H1 (cell line): ENCODE results near the gene MARK3. TPM values are rescaled to one million over a fixed set of nuclear protein-coding genes. Genes with fewer than 3 reads are reported as not detected.

Experiments
- CTCF ChIA-PET: fragments of 300-600 bp; sonication (Branson Sonifier 250); formaldehyde crosslinking; loops from one replicate; lab custom pipeline; 2021; ENCODE audit not compliant: partially characterized antibody; lab: Charles Lee
- POLR2A ChIA-PET: fragments of 300-600 bp; sonication (Branson Sonifier 250); formaldehyde crosslinking; loops from one replicate; lab custom pipeline; 2021; ENCODE audit warnings: inconsistent platforms; ENCODE audit not compliant: partially characterized antibody; lab: Charles Lee
- DNase-seq, 2 experiments: peaks; one replicate each; pipeline versions ENCODE4 v3.0.0 to v3.0.0-alpha.2; 2010 to 2022; ENCODE audit warnings: low spot score in 2 of 2, low read depth in 1 of 2, mixed read lengths in 1 of 2
- FAIRE-seq: peaks from 2 replicates; lab custom pipeline; 2011; peaks lifted over from hg19 to GRCh38; lab: Jason Lieb, UNC
- H2AFZ ChIP-seq: 2 replicates; pipeline ENCODE4 v1.8.1; 2012; ENCODE audit warnings: low read length, inconsistent platforms
- H2AK5ac ChIP-seq: 2 replicates; pipeline ENCODE4 v1.6.1; 2013; ENCODE audit warnings: low read depth, low read length
- H2BK120ac ChIP-seq: replicated peaks from 2 replicates; pipeline ENCODE3; 2013; ENCODE audit warnings: low read depth, low read length, inconsistent platforms
- H2BK12ac ChIP-seq: 2 replicates; pipeline ENCODE4 v1.6.1; 2013; ENCODE audit warnings: low read depth, low read length
- H2BK15ac ChIP-seq: 2 replicates; pipeline ENCODE4 v1.6.1; 2013; ENCODE audit warnings: low read length
- H2BK20ac ChIP-seq: 2 replicates; pipeline ENCODE4 v1.6.1; 2013; ENCODE audit warnings: low read length
- H2BK5ac ChIP-seq: 2 replicates; pipeline ENCODE4 v1.6.1; 2013; ENCODE audit warnings: low read depth, low read length
- H3K14ac ChIP-seq: 2 replicates; pipeline ENCODE4 v1.6.1; 2013; ENCODE audit warnings: inconsistent platforms; ENCODE audit not compliant: insufficient read length
- H3K18ac ChIP-seq: 2 replicates; pipeline ENCODE4 v1.6.1; 2013; ENCODE audit warnings: low read length; ENCODE audit errors: extremely low read depth
- H3K23ac ChIP-seq: 2 replicates; pipeline ENCODE4 v1.6.1; 2013; ENCODE audit warnings: inconsistent platforms; ENCODE audit not compliant: insufficient read length
- H3K23me2 ChIP-seq: 2 replicates; pipeline ENCODE4 v1.6.1; 2013; ENCODE audit warnings: low read depth, low read length
- H3K27ac ChIP-seq: 2 replicates; pipeline ENCODE4 v1.6.1; 2011; ENCODE audit warnings: low read depth, low read length, inconsistent platforms
- H3K27me3 ChIP-seq, 4 experiments: replicated peaks in 1 of 4; 1 replicate in 1 of 4; 2 replicates in 3 of 4; pipeline versions ENCODE4 v1.6.1 to v1.8.1; 2011 to 2013; ENCODE audit warnings: low read length in 3 of 4, mild to moderate bottlenecking in 3 of 4, inconsistent platforms in 2 of 4, mixed read lengths in 2 of 4, moderate library complexity in 1 of 4; ENCODE audit not compliant: control insufficient read depth in 3 of 4, insufficient read depth in 3 of 4; ENCODE audit errors: extremely low read depth in 1 of 4
- H3K36me3 ChIP-seq, 4 experiments: 2 replicates each; pipeline versions ENCODE4 v1.6.1 to v1.8.1; 2011 to 2013; ENCODE audit warnings: mild to moderate bottlenecking in 4 of 4, low read length in 3 of 4, moderate library complexity in 2 of 4, control low read depth in 1 of 4, inconsistent platforms in 1 of 4; ENCODE audit not compliant: insufficient read depth in 4 of 4, control insufficient read depth in 2 of 4
- H3K4ac ChIP-seq: replicated peaks from 2 replicates; pipeline ENCODE3; 2013; ENCODE audit warnings: low read length, low read depth, mixed read lengths, inconsistent platforms; ENCODE audit not compliant: insufficient read length
- H3K4me1 ChIP-seq, 4 experiments: replicated peaks in 1 of 4; 1 replicate in 1 of 4; 2 replicates in 3 of 4; pipeline versions ENCODE4 v1.6.1 to v1.8.1; 2011 to 2013; ENCODE audit warnings: low read length in 3 of 4, inconsistent platforms in 2 of 4, mixed read lengths in 1 of 4; ENCODE audit not compliant: insufficient read depth in 4 of 4, control insufficient read depth in 3 of 4
- H3K4me2 ChIP-seq, 2 experiments: 2 replicates each; pipeline versions ENCODE4 v1.6.1 to v1.8.1; 2011 to 2013; ENCODE audit warnings: low read depth in 2 of 2, low read length in 2 of 2, control low read depth in 1 of 2, inconsistent platforms in 1 of 2, mild to moderate bottlenecking in 1 of 2; ENCODE audit not compliant: insufficient read depth in 1 of 2
- H3K4me3 ChIP-seq, 4 experiments: fragments of 200-600, 300-600 bp in 1 of 4; sonication (generic), shearing (Covaris generic), sonication (Bioruptor Twin) in 1 of 4; 2 replicates each; pipeline versions ENCODE4 v1.5.1 to v1.8.1; 2011 to 2016; ENCODE audit warnings: low read length in 4 of 4, low read depth in 3 of 4, control low read depth in 2 of 4, inconsistent platforms in 2 of 4, mild to moderate bottlenecking in 2 of 4, mixed read lengths in 1 of 4, moderate library complexity in 1 of 4; ENCODE audit not compliant: insufficient read depth in 2 of 4; ENCODE audit errors: extremely low read depth in 1 of 4
- H3K56ac ChIP-seq: replicated peaks from 2 replicates; pipeline ENCODE3; 2013; ENCODE audit warnings: low read depth, mild to moderate bottlenecking, mixed read lengths, low read length, inconsistent platforms; ENCODE audit not compliant: insufficient read length
- H3K79me1 ChIP-seq: 2 replicates; pipeline ENCODE4 v1.6.1; 2013; ENCODE audit warnings: low read depth, low read length, control low read depth
- H3K79me2 ChIP-seq, 2 experiments: 2 replicates each; pipeline versions ENCODE4 v1.6.1 to v1.8.1; 2012 to 2013; ENCODE audit warnings: low read length in 2 of 2, mild to moderate bottlenecking in 2 of 2, inconsistent platforms in 1 of 2; ENCODE audit not compliant: insufficient read depth in 2 of 2, control insufficient read depth in 1 of 2
- H3K9ac ChIP-seq, 4 experiments: replicated peaks in 1 of 4; 1 replicate in 1 of 4; 2 replicates in 3 of 4; pipeline versions ENCODE4 v1.6.1 to v1.8.1; 2011 to 2013; ENCODE audit warnings: low read depth in 3 of 4, low read length in 3 of 4, control low read depth in 2 of 4, mild to moderate bottlenecking in 2 of 4, moderate library complexity in 2 of 4, inconsistent platforms in 1 of 4; ENCODE audit errors: extremely low read depth in 1 of 4
- H3K9me3 ChIP-seq, 2 experiments: 2 replicates each; pipeline versions ENCODE4 v1.6.1 to v1.8.1; 2012 to 2013; ENCODE audit warnings: mild to moderate bottlenecking in 2 of 2, moderate library complexity in 2 of 2, control low read depth in 1 of 2, inconsistent platforms in 1 of 2, low read depth in 1 of 2, low read length in 1 of 2, mixed read lengths in 1 of 2; ENCODE audit not compliant: insufficient read depth in 2 of 2
- H4K20me1 ChIP-seq, 2 experiments: replicated peaks in 1 of 2; 2 replicates each; pipeline versions ENCODE3 to v1.8.1; 2011 to 2013; ENCODE audit warnings: inconsistent platforms in 2 of 2, low read length in 2 of 2, mild to moderate bottlenecking in 1 of 2; ENCODE audit not compliant: insufficient read depth in 2 of 2, control insufficient read depth in 1 of 2
- H4K5ac ChIP-seq: 2 replicates; pipeline ENCODE4 v1.6.1; 2013; ENCODE audit warnings: low read length, low read depth, mixed read lengths, inconsistent platforms; ENCODE audit not compliant: insufficient read length
- H4K8ac ChIP-seq: 2 replicates; pipeline ENCODE4 v1.8.0; 2013; ENCODE audit warnings: mild to moderate bottlenecking, moderate library complexity, low read length, inconsistent platforms; ENCODE audit not compliant: insufficient read depth; ENCODE audit errors: extremely low read depth
- H4K91ac ChIP-seq: replicated peaks from 2 replicates; pipeline ENCODE3; 2013; ENCODE audit warnings: low read length, mixed read lengths, inconsistent platforms; ENCODE audit not compliant: insufficient read length
- ASH2L ChIP-seq: fragments of 200-600, 300-600 bp; sonication (generic); IDR thresholded peaks from one replicate; pipeline ENCODE4 v1.7.1; 2017; ENCODE audit warnings: low read length
- BACH1 ChIP-seq: IDR thresholded peaks from 2 replicates; pipeline ENCODE4 v1.6.1; 2012; ENCODE audit warnings: low read length, improper control_type of control experiment
- CHD1 ChIP-seq: IDR thresholded peaks from 2 replicates; pipeline ENCODE4 v1.6.1; 2012; ENCODE audit warnings: low read depth, low read length, improper control_type of control experiment
- EGR1 ChIP-seq: IDR thresholded peaks from 2 replicates; pipeline ENCODE4 v1.6.1; 2011; ENCODE audit warnings: low read depth, low read length, borderline replicate concordance
- NANOG ChIP-seq: IDR thresholded peaks from 2 replicates; pipeline ENCODE4 v1.6.1; 2011; ENCODE audit warnings: low read length, low read depth, mild to moderate bottlenecking, inconsistent platforms; ENCODE audit not compliant: insufficient read depth, poor library complexity, severe bottlenecking
- NRF1 ChIP-seq: IDR thresholded peaks from 2 replicates; pipeline ENCODE4 v1.6.1; 2011; ENCODE audit warnings: mild to moderate bottlenecking, low read depth, low read length, improper control_type of control experiment
- POLR2A ChIP-seq, 2 experiments: IDR thresholded peaks; 1 replicate in 1 of 2; 2 replicates in 1 of 2; pipeline ENCODE4 v1.6.1; 2011; ENCODE audit warnings: low read depth in 2 of 2, low read length in 2 of 2, mild to moderate bottlenecking in 2 of 2; ENCODE audit errors: control extremely low read depth in 1 of 2
- RNF2 ChIP-seq: fragments of 200-900, 300-1000 bp; sonication (generic); IDR thresholded peaks from 2 replicates; pipeline ENCODE4 v1.7.1; 2016; ENCODE audit warnings: borderline replicate concordance, low read depth, mild to moderate bottlenecking, antibody characterized with exemption, low read length; ENCODE audit not compliant: poor library complexity, severe bottlenecking; ENCODE audit errors: missing control alignments
- RXRA ChIP-seq: IDR thresholded peaks from 2 replicates; pipeline ENCODE4 v1.6.1; 2011; ENCODE audit warnings: low read depth, mild to moderate bottlenecking, low read length, moderate library complexity; ENCODE audit not compliant: insufficient read depth
- SP1 ChIP-seq: IDR thresholded peaks from 2 replicates; pipeline ENCODE4 v1.6.1; 2011; ENCODE audit warnings: low read depth, low read length
- SRF ChIP-seq: IDR thresholded peaks from 2 replicates; pipeline ENCODE4 v1.6.1; 2011; ENCODE audit warnings: mild to moderate bottlenecking, low read depth, low read length, moderate library complexity
- SUZ12 ChIP-seq: fragments of 200-600 bp; sonication (generic); IDR thresholded peaks from 2 replicates; pipeline ENCODE4 v1.6.1; 2012; ENCODE audit warnings: mild to moderate bottlenecking, inconsistent platforms, low read length, moderate library complexity, mixed read lengths
- TEAD4 ChIP-seq: IDR thresholded peaks from 2 replicates; pipeline ENCODE4 v1.6.1; 2012; ENCODE audit warnings: low read depth, low read length, inconsistent platforms, mixed read lengths
- USF2 ChIP-seq: IDR thresholded peaks from 2 replicates; pipeline ENCODE4 v1.6.1; 2011; ENCODE audit warnings: low read length, improper control_type of control experiment
- WGBS, 2 experiments: shearing (Covaris generic) in 1 of 2; methylation state at CpG; one replicate each; pipeline versions ENCODE4 v1.1.6 to v1.1.7; 2013 to 2015; ENCODE audit warnings: low lambda C conversion rate in 2 of 2, mixed read lengths in 2 of 2, inconsistent platforms in 1 of 2, low coverage in 1 of 2, missing lambda C conversion rate in 1 of 2; ENCODE audit not compliant: insufficient replicate concordance in 2 of 2, insufficient coverage in 1 of 2, insufficient read length in 1 of 2; ENCODE audit errors: extremely low coverage in 1 of 2, missing lambda C conversion rate in 1 of 2; 5-methylcytosine and 5-hydroxymethylcytosine counted together
- polyA plus RNA-seq, 7 experiments: library from polyadenylated mRNA; depleted of rRNA in 3 of 7; stranded (reverse) in 5 of 7; unstranded in 2 of 7; fragments of >200 nt in 5 of 7; fragments of 200-250 nt in 2 of 7; gene quantifications; 1 replicate in 5 of 7; 2 replicates in 1 of 7; 4 replicates in 1 of 7; pipeline versions ENCODE4 v1.2.1 to v1.2.3, GENCODE V29; 2011 to 2013; ENCODE audit warnings: missing spikeins in 2 of 7, mixed read lengths in 2 of 7
- total RNA-seq: library from RNA; stranded (reverse); fragmentation: NEBNext Ultra II Directional; extraction: Animal tissue kit (Norgen Biotek cat#: 25700); gene quantifications from 2 replicates; pipeline ENCODE4 v1.2.1, GENCODE V29; 2021

Gene MARK3
- total and polyA plus RNA-seq, 2 of the 8 experiments (the other 6 are each of a cell fraction or from before 2014, with no cell fraction given), result 39.4 to 76.9 TPM

- H2BK120ac ChIP-seq, result no peak overlapping the region
- H4K5ac ChIP-seq, result no peak overlapping the region
- H3K4me2 ChIP-seq, result no peak overlapping the region
- H3K27ac ChIP-seq, result no peak overlapping the region
- CTCF ChIA-PET, result interaction anchor here (1.2 kb wide), 1 partner anchor 46 kb away, joined by 3 read pairs; no protein-coding TSS in a partner anchor
- H2BK20ac ChIP-seq, result no peak overlapping the region
- no peak overlapping the region for H2BK5ac ChIP-seq
- no peak overlapping the region for H2BK15ac ChIP-seq
- H3K9me3 ChIP-seq, result no peaks in the 10 kb centered on the region
- peaks cover 0 to 1% of the 10 kb centered on the region in 2 experiments for H4K20me1 ChIP-seq
- no peaks in the 10 kb centered on the region for H3K23me2 ChIP-seq
- no peak overlapping the region for H2AK5ac ChIP-seq
- no peak overlapping the region for H4K91ac ChIP-seq
- DNase-seq (no peak), FAIRE-seq (no peak)
- H3K14ac ChIP-seq, result no peak overlapping the region
- no peaks in the 10 kb centered on the region for H3K4me1 ChIP-seq
- H3K79me1 ChIP-seq, result no peaks in the 10 kb centered on the region; the same call in 1 of the 2 replicates
- H2AFZ ChIP-seq, result no peak overlapping the region
- no peak overlapping the region for H3K4ac ChIP-seq
- no peak overlapping the region for H3K56ac ChIP-seq
- WGBS, 2 experiments, result 96% methylated on average over 5 of the region's 5 CpGs; no CpG with 5 or more reads in 1 of the 2 experiments
- no peak overlapping the region for H4K8ac ChIP-seq
- H3K79me2 ChIP-seq, result no peaks in the 10 kb centered on the region
- no peak overlapping the region for H2BK12ac ChIP-seq
- no peak overlapping the region for H3K23ac ChIP-seq
- H3K4me3 ChIP-seq, result no peak overlapping the region
- H3K36me3 ChIP-seq, result peaks cover 5 to 36% (median 29%) of the 10 kb centered on the region in 4 experiments; a peak in 7 of 8 replicates
- no peak overlapping the region for H3K18ac ChIP-seq
- H3K27me3 ChIP-seq, result no peaks in the 10 kb centered on the region
- POLR2A ChIA-PET, result interaction anchor here (0.9 kb wide), 1 partner anchor 64 kb away, joined by 3 read pairs; no protein-coding TSS in a partner anchor
- no peak overlapping the region for H3K9ac ChIP-seq
- TF ChIP-seq ASH2L, result no peak
- TF ChIP-seq SRF, result no peak
- TF ChIP-seq TEAD4, result no peak
- no peak for TF ChIP-seq USF2
- TF ChIP-seq NRF1, result no peak
- TF ChIP-seq POLR2A (IDR thresholded peaks at IDR 0.05; ENCODE audit: control extremely low read depth in 1 of 2, low read depth in 2 of 2, low read length in 2 of 2), result no peak
- no peak for TF ChIP-seq RNF2
- no peak for TF ChIP-seq SP1
- TF ChIP-seq NANOG, result no peak
- TF ChIP-seq RXRA, result no peak
- no peak for TF ChIP-seq BACH1
- no peak for TF ChIP-seq SUZ12
- no peak for TF ChIP-seq CHD1
- no peak for TF ChIP-seq EGR1
Observed at GRCh38 chr14:103474893-103475292, 89.7 kb downstream of the MARK3 start.
